ENCODE results near the gene SMPD3.

The SMPD3 gene

GRCh38 chr16:68367891-68368290 is 80.4 kb downstream of the SMPD3 start:
- Histone ChIP-seq H3K4me3 (ENCODE audit: low read depth, low read length) (no peak overlapping the region), H3K9ac (ENCODE audit: low read length) (no peak overlapping the region), H3K27ac (ENCODE audit: low read depth, low read length) (no peak overlapping the region), H3K4me1 (ENCODE audit: control insufficient read depth, insufficient read depth, low read length) (peaks cover 14% of the 10 kb centered on the region), H3K36me3 (ENCODE audit: control insufficient read depth, insufficient read depth, low read length) (no peaks in the 10 kb centered on the region), H3K27me3 (ENCODE audit: control insufficient read depth, insufficient read depth, low read length) (no peaks in the 10 kb centered on the region), H3K9me3 (ENCODE audit: control insufficient read depth, insufficient read depth, low read depth, low read length) (no peaks in the 10 kb centered on the region)

GRCh38 chr16:68367440-68367839 is 80.9 kb downstream of the SMPD3 start:
- Histone ChIP-seq H3K27ac (ENCODE audit: low read depth, low read length) (no peak overlapping the region), H3K27me3 (ENCODE audit: control insufficient read depth, insufficient read depth, low read length) (no peaks in the 10 kb centered on the region), H3K4me1 (ENCODE audit: control insufficient read depth, insufficient read depth, low read length) (peaks cover 14% of the 10 kb centered on the region), H3K4me3 (ENCODE audit: low read depth, low read length) (no peak overlapping the region), H3K9ac (ENCODE audit: low read length) (no peak overlapping the region), H3K9me3 (ENCODE audit: control insufficient read depth, insufficient read depth, low read depth, low read length) (no peaks in the 10 kb centered on the region), H3K36me3 (ENCODE audit: control insufficient read depth, insufficient read depth, low read length) (no peaks in the 10 kb centered on the region)

GRCh38 chr16:68367030-68367429 is 81.3 kb downstream of the SMPD3 start:
- Histone ChIP-seq H3K4me1 (ENCODE audit: control insufficient read depth, insufficient read depth, low read length) (peaks cover 14% of the 10 kb centered on the region), H3K4me3 (ENCODE audit: low read depth, low read length) (no peak overlapping the region), H3K9ac (ENCODE audit: low read length) (no peak overlapping the region), H3K27ac (ENCODE audit: low read depth, low read length) (no peak overlapping the region), H3K9me3 (ENCODE audit: control insufficient read depth, insufficient read depth, low read depth, low read length) (no peaks in the 10 kb centered on the region), H3K36me3 (ENCODE audit: control insufficient read depth, insufficient read depth, low read length) (no peaks in the 10 kb centered on the region), H3K27me3 (ENCODE audit: control insufficient read depth, insufficient read depth, low read length) (no peaks in the 10 kb centered on the region)

DNA sequence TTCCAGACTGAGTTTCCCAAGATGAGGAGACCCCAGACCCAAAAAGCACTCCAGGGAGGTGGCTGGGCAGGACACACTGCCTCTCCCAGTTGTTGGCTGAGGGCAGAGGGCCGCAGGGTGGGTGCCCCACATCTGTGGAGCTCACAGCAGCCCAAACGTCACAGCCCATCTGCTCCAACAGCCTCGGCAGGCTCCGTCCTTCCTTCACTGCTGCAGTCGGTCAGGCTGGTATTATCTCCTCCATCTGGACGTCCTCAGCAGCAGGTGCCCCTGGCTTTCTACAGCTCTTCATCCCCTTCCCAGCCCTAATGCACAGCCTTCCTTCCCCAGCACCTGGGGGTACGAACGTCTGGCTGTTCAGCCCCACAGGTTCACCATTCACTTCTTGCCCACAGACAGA is 82.2 kb downstream of the SMPD3 start:
- Histone ChIP-seq H3K9me3 (ENCODE audit: control insufficient read depth, insufficient read depth, low read depth, low read length) (no peaks in the 10 kb centered on the region), H3K27ac (ENCODE audit: low read depth, low read length) (no peak overlapping the region), H3K4me1 (ENCODE audit: control insufficient read depth, insufficient read depth, low read length) (peaks cover 14% of the 10 kb centered on the region), H3K27me3 (ENCODE audit: control insufficient read depth, insufficient read depth, low read length) (no peaks in the 10 kb centered on the region), H3K36me3 (ENCODE audit: control insufficient read depth, insufficient read depth, low read length) (no peaks in the 10 kb centered on the region), H3K4me3 (ENCODE audit: low read depth, low read length) (no peak overlapping the region), H3K9ac (ENCODE audit: low read length) (no peak overlapping the region)

DNA sequence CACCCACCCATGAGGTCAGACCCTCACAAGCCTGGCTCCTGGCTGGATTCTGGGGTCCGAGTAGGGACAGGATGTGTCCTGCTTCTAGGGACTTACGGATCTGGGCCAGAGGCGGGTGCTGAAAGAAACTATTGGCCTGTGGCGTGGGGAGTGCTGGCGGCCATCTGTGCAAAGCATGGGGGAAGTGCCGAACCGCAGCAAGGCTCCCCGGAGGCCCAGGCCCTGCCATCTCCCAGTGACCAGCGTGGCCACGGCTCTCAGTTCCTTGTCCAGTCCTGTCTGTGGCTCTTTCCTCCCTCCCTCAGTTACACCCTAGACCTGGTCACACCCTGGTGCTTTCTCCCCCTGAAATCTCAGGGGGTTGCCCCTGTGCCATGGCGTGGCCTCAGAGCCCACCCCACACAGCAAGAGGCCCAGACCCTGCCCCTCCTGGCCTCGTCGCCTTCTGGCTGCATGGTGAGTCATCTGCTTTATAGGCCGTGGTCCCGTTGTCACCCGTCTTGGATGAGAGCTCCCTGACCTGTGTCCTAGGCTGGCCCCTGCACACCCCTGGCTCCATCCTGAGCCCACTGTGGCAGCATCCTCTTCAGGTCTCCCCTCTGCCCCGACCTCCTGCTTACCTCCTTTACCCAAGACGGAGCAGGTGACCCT is 83.0 kb downstream of the SMPD3 start:
- Histone ChIP-seq H3K27ac (ENCODE audit: low read depth, low read length) (no peak overlapping the region), H3K27me3 (ENCODE audit: control insufficient read depth, insufficient read depth, low read length) (no peaks in the 10 kb centered on the region), H3K9ac (ENCODE audit: low read length) (no peak overlapping the region), H3K36me3 (ENCODE audit: control insufficient read depth, insufficient read depth, low read length) (no peaks in the 10 kb centered on the region), H3K4me1 (ENCODE audit: control insufficient read depth, insufficient read depth, low read length) (peaks cover 14% of the 10 kb centered on the region), H3K9me3 (ENCODE audit: control insufficient read depth, insufficient read depth, low read depth, low read length) (no peaks in the 10 kb centered on the region), H3K4me3 (ENCODE audit: low read depth, low read length) (no peak overlapping the region)

DNA sequence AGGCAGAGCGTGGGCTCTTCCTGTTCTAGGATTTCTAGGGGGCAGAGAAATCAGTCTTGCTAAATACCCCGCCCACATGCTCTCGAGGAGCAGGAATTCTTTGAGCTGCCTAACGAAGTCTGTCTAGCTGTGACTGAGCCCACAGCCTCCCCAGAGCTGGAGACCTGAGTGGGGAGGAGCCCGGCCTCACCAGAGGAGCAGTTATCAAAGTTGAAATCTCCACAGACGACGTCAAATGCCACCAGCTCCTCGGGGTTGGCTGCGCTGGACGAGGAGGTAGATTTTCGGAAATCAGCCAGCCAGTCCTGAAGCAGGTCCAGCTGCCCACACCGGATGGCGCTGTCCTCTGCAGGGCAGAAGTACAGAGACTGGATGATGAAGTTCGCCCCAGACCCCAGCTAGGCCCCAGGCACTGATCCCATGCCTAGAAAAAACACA is 83.7 kb downstream of the SMPD3 start:
- Histone ChIP-seq H3K36me3 (ENCODE audit: control insufficient read depth, insufficient read depth, low read length) (peaks cover 2% of the 10 kb centered on the region; the same call in 1 of the 2 replicates), H3K4me1 (ENCODE audit: control insufficient read depth, insufficient read depth, low read length) (peaks cover 14% of the 10 kb centered on the region), H3K27ac (ENCODE audit: low read depth, low read length) (no peak overlapping the region), H3K27me3 (ENCODE audit: control insufficient read depth, insufficient read depth, low read length) (no peaks in the 10 kb centered on the region), H3K9me3 (ENCODE audit: control insufficient read depth, insufficient read depth, low read depth, low read length) (no peaks in the 10 kb centered on the region), H3K4me3 (ENCODE audit: low read depth, low read length) (no peak overlapping the region), H3K9ac (ENCODE audit: low read length) (no peak overlapping the region)

DNA sequence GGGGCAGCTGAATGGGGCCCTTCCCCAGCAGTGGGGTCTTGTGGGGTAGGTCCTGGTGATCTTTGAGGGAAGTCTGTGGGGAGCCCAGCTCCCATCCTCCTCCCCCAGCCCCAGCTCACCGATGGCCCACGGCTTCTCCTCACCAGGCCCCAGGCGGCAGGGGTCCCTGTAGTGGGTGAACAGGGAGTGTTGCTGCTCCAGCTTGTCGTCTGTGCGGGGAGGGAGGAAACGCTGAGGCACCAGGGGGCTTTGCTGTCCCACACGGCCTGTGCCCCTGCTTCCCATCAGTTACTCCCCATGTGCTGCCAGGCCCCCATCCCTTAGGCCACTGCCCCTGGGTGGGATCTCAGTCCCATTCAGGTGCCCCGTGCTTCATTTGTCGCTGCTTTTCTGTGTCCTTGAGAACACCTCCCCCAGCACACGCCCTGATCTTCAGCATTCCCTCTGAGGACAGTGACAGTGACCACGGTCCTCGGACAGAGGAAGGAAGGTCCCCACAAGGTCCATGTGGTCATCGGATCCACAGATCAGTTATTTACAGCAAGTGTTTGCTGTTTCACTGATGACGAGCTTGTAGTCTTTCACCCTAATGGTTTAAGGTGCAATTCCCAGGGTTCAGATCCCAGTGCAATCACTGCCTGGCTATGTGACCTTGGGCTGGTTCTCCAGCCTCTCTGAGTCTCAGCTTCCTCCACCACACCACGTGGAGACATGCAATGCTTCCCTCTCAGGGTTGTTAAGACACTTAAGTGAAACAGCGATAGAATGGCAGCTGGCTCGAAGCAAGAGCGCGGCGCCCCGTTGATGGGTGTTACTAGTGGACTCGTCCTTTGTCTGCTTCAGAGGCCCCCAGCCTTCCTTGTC is 84.4 kb downstream of the SMPD3 start:
- Histone ChIP-seq H3K9ac (ENCODE audit: low read length) (no peak overlapping the region), H3K27me3 (ENCODE audit: control insufficient read depth, insufficient read depth, low read length) (no peaks in the 10 kb centered on the region), H3K9me3 (ENCODE audit: control insufficient read depth, insufficient read depth, low read depth, low read length) (no peaks in the 10 kb centered on the region), H3K4me3 (ENCODE audit: low read depth, low read length) (no peak overlapping the region), H3K27ac (ENCODE audit: low read depth, low read length) (no peak overlapping the region), H3K4me1 (ENCODE audit: control insufficient read depth, insufficient read depth, low read length) (peaks cover 14% of the 10 kb centered on the region), H3K36me3 (ENCODE audit: control insufficient read depth, insufficient read depth, low read length) (peaks cover 2% of the 10 kb centered on the region; the same call in 1 of the 2 replicates)

DNA sequence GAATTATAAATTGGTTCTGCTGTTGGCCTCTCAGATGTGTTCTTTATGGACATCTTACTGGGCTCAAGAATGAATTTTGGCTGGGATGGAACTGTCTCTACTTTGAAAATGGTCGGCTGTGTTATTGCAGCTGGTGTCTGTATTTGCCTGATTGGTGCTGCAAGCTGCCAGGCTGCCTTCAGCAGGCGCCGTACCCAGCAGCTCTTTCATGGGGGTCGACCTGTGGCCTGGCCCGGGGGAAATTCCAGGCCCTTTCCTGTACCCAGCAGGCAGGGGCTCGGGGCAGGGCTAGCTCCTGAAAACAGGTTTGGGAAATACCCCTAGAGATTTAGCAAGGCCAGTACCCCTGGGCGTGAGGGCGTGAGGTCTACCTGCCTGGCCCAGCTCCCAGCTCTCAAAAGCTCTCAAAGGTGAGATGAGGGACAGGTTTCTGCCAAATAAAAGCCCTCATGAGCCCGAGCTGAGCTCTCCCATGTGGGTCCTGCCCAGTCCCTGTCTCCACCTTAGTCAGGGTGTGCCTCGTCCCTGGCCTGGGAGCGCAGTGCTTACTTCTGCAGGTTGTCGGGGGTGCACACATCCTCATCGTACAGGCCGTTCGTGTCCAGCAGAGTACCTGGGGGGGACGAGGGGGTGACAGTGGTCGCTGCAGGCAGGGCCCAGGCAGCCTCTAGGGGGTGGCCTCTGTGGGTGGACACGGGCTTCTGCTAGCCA is 85.2 kb downstream of the SMPD3 start:
- peaks cover 14% of the 10 kb centered on the region for H3K4me1 ChIP-seq (ENCODE audit: control insufficient read depth, insufficient read depth, low read length)

GRCh38 chr16:68362262-68362913 is 85.9 kb downstream of the SMPD3 start:
- Histone ChIP-seq H3K4me1 (ENCODE audit: control insufficient read depth, insufficient read depth, low read length) (peaks cover 10% of the 10 kb centered on the region), H3K27me3 (ENCODE audit: control insufficient read depth, insufficient read depth, low read length) (no peaks in the 10 kb centered on the region), H3K9ac (ENCODE audit: low read length) (no peak overlapping the region), H3K9me3 (ENCODE audit: control insufficient read depth, insufficient read depth, low read depth, low read length) (no peaks in the 10 kb centered on the region), H3K27ac (ENCODE audit: low read depth, low read length) (no peak overlapping the region), H3K36me3 (ENCODE audit: control insufficient read depth, insufficient read depth, low read length) (peaks cover 11% of the 10 kb centered on the region), H3K4me3 (ENCODE audit: low read depth, low read length) (no peak overlapping the region)

More for the DNA sequence above, 85.2 kb downstream of the SMPD3 start:
- no peak overlapping the region for H3K27ac ChIP-seq (ENCODE audit: low read depth, low read length)
- peaks cover 4% of the 10 kb centered on the region for H3K36me3 ChIP-seq (ENCODE audit: control insufficient read depth, insufficient read depth, low read length)
- no peak overlapping the region for H3K4me3 ChIP-seq (ENCODE audit: low read depth, low read length)
- H3K9ac ChIP-seq (ENCODE audit: low read length) = no peak overlapping the region
- no peaks in the 10 kb centered on the region for H3K9me3 ChIP-seq (ENCODE audit: control insufficient read depth, insufficient read depth, low read depth, low read length)
- H3K27me3 ChIP-seq (ENCODE audit: control insufficient read depth, insufficient read depth, low read length) = no peaks in the 10 kb centered on the region

DNA sequence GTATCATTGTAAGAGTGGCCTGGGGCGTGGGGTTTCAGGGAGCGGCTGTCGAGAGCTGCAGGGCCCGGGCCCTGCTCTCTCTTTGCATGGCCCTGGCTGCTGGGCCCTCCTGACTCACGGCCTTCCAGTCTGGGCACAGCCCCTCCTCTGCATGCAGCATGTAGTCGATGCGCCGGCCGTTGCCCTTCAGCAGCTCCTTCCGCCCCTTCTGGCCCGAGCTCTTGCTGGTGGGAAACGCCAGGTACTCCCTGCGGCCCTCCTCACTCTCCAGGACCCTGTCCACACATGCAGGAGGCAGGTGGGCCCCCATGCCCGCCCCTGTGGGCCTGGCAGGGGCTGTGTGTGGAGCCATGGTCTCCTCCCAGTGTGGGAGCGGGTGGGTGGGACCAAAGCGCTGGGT is 86.8 kb downstream of the SMPD3 start:
- no peaks in the 10 kb centered on the region for H3K9me3 ChIP-seq (ENCODE audit: control insufficient read depth, insufficient read depth, low read depth, low read length)
- peaks cover 6% of the 10 kb centered on the region; the same call in 1 of the 2 replicates for H3K4me1 ChIP-seq (ENCODE audit: control insufficient read depth, insufficient read depth, low read length)
- H3K9ac ChIP-seq (ENCODE audit: low read length) = no peak overlapping the region
- H3K27ac ChIP-seq (ENCODE audit: low read depth, low read length) = no peak overlapping the region
- no peak overlapping the region for H3K4me3 ChIP-seq (ENCODE audit: low read depth, low read length)
- H3K36me3 ChIP-seq (ENCODE audit: control insufficient read depth, insufficient read depth, low read length) = peaks cover 20% of the 10 kb centered on the region
- H3K27me3 ChIP-seq (ENCODE audit: control insufficient read depth, insufficient read depth, low read length) = no peaks in the 10 kb centered on the region

Data from HUES6 (cell line).